Measurements from ENCODE around the gene IGF2R. TPM values are rescaled to one million over a fixed set of nuclear protein-coding genes. Genes with fewer than 3 reads are reported as not detected.

IGF2R gene
- total RNA-seq, 1 experiment from 2014 or later = 75.3 TPM

DNA sequence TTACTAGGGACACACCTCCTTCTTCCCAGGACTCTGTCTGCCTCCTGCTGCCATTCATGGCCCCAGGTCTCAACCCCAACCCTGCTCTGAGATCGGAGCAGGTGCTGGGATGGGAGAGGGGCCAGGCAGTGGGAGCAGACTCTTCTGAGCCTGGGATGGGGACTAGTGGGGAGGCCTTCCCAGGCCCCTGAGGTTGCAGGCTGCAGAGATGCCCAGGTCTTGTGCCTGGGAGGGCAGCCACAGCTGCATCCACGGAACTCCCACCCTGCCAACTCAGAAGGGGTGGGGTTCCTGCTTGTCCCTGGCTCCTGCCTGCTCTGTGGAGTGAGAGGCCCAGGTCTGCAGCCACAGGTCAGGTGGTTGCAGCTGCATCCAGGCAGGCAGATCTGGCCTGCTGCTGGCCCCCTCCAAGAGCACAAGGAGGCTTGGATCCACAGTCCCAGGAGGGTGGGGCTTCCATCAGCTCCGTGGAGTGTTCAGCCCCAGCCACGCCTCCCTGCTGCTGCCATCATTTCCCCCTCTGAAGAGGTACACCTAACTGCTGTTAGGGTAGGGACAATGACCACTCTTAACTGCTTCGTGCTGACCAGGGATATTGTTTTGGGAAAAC lies 149.8 kb downstream of the IGF2R start:
- H3K9me3 Mint-ChIP-seq = peaks cover 22% of the 10 kb centered on the region
- peaks cover 7% of the 10 kb centered on the region for H3K36me3 Mint-ChIP-seq
- H3K4me1 Mint-ChIP-seq = no peaks in the 10 kb centered on the region
- POLR2A ChIA-PET = no interaction called here
- no peak overlapping the region for H3K4me3 Mint-ChIP-seq
- TF ChIP-seq, protein P1, sequence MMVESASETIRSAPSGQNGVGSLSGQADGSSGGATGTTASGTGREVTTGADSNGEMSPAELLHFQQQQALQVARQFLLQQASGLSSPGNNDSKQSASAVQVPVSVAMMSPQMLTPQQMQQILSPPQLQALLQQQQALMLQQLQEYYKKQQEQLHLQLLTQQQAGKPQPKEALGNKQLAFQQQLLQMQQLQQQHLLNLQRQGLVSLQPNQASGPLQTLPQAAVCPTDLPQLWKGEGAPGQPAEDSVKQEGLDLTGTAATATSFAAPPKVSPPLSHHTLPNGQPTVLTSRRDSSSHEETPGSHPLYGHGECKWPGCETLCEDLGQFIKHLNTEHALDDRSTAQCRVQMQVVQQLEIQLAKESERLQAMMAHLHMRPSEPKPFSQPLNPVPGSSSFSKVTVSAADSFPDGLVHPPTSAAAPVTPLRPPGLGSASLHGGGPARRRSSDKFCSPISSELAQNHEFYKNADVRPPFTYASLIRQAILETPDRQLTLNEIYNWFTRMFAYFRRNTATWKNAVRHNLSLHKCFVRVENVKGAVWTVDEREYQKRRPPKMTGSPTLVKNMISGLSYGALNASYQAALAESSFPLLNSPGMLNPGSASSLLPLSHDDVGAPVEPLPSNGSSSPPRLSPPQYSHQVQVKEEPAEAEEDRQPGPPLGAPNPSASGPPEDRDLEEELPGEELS (CRISPR knock-in tag; IDR thresholded peaks at IDR 0.05) = no peak
- TF ChIP-seq JUN (CRISPR knock-in tag; IDR thresholded peaks at IDR 0.05) = no peak
- no peak for TF ChIP-seq ETV6 (CRISPR knock-in tag; IDR thresholded peaks at IDR 0.05)
- TF ChIP-seq EMX1 (CRISPR knock-in tag; IDR thresholded peaks at IDR 0.05) = no peak
- TF ChIP-seq, protein P2, sequence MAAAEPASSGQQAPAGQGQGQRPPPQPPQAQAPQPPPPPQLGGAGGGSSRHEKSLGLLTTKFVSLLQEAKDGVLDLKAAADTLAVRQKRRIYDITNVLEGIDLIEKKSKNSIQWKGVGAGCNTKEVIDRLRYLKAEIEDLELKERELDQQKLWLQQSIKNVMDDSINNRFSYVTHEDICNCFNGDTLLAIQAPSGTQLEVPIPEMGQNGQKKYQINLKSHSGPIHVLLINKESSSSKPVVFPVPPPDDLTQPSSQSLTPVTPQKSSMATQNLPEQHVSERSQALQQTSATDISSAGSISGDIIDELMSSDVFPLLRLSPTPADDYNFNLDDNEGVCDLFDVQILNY (CRISPR knock-in tag; IDR thresholded peaks at IDR 0.05) = no peak
- TF ChIP-seq NR2C2 (CRISPR knock-in tag; IDR thresholded peaks at IDR 0.05) = no peak
- no peak for TF ChIP-seq NFATC4 (CRISPR knock-in tag; IDR thresholded peaks at IDR 0.05)
- TF ChIP-seq ZNF121 (CRISPR knock-in tag; IDR thresholded peaks at IDR 0.05) = no peak
- TF ChIP-seq, protein P3, sequence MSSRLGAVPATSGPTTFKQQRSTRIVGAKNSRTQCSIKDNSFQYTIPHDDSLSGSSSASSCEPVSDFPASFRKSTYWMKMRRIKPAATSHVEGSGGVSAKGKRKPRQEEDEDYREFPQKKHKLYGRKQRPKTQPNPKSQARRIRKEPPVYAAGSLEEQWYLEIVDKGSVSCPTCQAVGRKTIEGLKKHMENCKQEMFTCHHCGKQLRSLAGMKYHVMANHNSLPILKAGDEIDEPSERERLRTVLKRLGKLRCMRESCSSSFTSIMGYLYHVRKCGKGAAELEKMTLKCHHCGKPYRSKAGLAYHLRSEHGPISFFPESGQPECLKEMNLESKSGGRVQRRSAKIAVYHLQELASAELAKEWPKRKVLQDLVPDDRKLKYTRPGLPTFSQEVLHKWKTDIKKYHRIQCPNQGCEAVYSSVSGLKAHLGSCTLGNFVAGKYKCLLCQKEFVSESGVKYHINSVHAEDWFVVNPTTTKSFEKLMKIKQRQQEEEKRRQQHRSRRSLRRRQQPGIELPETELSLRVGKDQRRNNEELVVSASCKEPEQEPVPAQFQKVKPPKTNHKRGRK (CRISPR knock-in tag; IDR thresholded peaks at IDR 0.05; ENCODE audit: borderline replicate concordance) = no peak
- no peak for TF ChIP-seq FOXJ3 (CRISPR knock-in tag; IDR thresholded peaks at IDR 0.05; ENCODE audit: borderline replicate concordance)
- TF ChIP-seq ZNF671 (CRISPR knock-in tag; IDR thresholded peaks at IDR 0.05) = no peak
- no peak for TF ChIP-seq ZNF423 (CRISPR knock-in tag; IDR thresholded peaks at IDR 0.05)
- no peak for TF ChIP-seq ELF4 (CRISPR knock-in tag; IDR thresholded peaks at IDR 0.05; ENCODE audit: low read depth)
- TF ChIP-seq, protein P4, sequence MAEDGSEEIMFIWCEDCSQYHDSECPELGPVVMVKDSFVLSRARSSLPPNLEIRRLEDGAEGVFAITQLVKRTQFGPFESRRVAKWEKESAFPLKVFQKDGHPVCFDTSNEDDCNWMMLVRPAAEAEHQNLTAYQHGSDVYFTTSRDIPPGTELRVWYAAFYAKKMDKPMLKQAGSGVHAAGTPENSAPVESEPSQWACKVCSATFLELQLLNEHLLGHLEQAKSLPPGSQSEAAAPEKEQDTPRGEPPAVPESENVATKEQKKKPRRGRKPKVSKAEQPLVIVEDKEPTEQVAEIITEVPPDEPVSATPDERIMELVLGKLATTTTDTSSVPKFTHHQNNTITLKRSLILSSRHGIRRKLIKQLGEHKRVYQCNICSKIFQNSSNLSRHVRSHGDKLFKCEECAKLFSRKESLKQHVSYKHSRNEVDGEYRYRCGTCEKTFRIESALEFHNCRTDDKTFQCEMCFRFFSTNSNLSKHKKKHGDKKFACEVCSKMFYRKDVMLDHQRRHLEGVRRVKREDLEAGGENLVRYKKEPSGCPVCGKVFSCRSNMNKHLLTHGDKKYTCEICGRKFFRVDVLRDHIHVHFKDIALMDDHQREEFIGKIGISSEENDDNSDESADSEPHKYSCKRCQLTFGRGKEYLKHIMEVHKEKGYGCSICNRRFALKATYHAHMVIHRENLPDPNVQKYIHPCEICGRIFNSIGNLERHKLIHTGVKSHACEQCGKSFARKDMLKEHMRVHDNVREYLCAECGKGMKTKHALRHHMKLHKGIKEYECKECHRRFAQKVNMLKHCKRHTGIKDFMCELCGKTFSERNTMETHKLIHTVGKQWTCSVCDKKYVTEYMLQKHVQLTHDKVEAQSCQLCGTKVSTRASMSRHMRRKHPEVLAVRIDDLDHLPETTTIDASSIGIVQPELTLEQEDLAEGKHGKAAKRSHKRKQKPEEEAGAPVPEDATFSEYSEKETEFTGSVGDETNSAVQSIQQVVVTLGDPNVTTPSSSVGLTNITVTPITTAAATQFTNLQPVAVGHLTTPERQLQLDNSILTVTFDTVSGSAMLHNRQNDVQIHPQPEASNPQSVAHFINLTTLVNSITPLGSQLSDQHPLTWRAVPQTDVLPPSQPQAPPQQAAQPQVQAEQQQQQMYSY (CRISPR knock-in tag; IDR thresholded peaks at IDR 0.05) = no peak
- TF ChIP-seq ZNF219 (CRISPR knock-in tag; IDR thresholded peaks at IDR 0.05; ENCODE audit: borderline replicate concordance) = no peak
- no peak for TF ChIP-seq SMAD3 (CRISPR knock-in tag; IDR thresholded peaks at IDR 0.05; ENCODE audit: borderline replicate concordance)
- TF ChIP-seq MXD4 (CRISPR knock-in tag; IDR thresholded peaks at IDR 0.05; ENCODE audit: borderline replicate concordance) = no peak
- TF ChIP-seq, protein P5, sequence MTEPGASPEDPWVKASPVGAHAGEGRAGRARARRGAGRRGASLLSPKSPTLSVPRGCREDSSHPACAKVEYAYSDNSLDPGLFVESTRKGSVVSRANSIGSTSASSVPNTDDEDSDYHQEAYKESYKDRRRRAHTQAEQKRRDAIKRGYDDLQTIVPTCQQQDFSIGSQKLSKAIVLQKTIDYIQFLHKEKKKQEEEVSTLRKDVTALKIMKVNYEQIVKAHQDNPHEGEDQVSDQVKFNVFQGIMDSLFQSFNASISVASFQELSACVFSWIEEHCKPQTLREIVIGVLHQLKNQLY (CRISPR knock-in tag; IDR thresholded peaks at IDR 0.05) = no peak
- TF ChIP-seq NR3C1 (CRISPR knock-in tag; conservative IDR thresholded peaks at IDR 0.05; ENCODE audit: low read depth) = no peak
- no peak for TF ChIP-seq SOX15 (CRISPR knock-in tag; IDR thresholded peaks at IDR 0.05)
- H3K27me3 Mint-ChIP-seq (ENCODE audit: low read depth) = no peaks in the 10 kb centered on the region
- H3K27ac Mint-ChIP-seq = no peak overlapping the region
- ATAC-seq (no peak), DNase-seq (ENCODE audit: low spot score) (no peak)
- CTCF ChIA-PET = no interaction called here
